HTERT RPE-1 (cell line): ENCODE results near the gene SPATA9.
"Not testable (repeated sequence)": the region's sequence is repeated elsewhere in the genome, so short reads cannot be mapped to it uniquely, and the experiment has no call there.

Experiments
- in situ Hi-C: fragments of 300-500 bp; cut with MboI; formaldehyde crosslinking; loops from 4 replicates; pipeline ENCODE4 v1.14.3; 2020; ENCODE audit warnings: low sequenced_read_pairs

SPATA9 gene

GRCh38 chr5:95646569-95647431, 36.0 kb downstream of the SPATA9 start, which contains the start of gene RFESD:
Gene RFESD (plus strand): TSS chr5:95646777. CDS start chr5:95652272, 5,495 bp downstream.
- in situ Hi-C loops = no loop called here

GRCh38 chr5:95646226-95646568, 36.6 kb downstream of the SPATA9 start:
- in situ Hi-C loops = not testable (repeated sequence)

- in situ Hi-C loops = no loop called here
These were observed 38.3 kb downstream of the SPATA9 start for GRCh38 chr5:95644351-95645042.

GRCh38 chr5:95643152-95643551, 39.6 kb downstream of the SPATA9 start:
- in situ Hi-C loops = no loop called here

GRCh38 chr5:95641741-95642220, 41.0 kb downstream of the SPATA9 start:
- in situ Hi-C loops = no loop called here

- in situ Hi-C loops = no loop called here
These were observed 44.2 kb downstream of the SPATA9 start for GRCh38 chr5:95638632-95639031.

GRCh38 chr5:95634081-95634480, 48.7 kb downstream of the SPATA9 start:
- in situ Hi-C loops = no loop called here

- in situ Hi-C loops = no loop called here
These were observed 49.1 kb downstream of the SPATA9 start for GRCh38 chr5:95633671-95634070.

- in situ Hi-C loops = not testable (repeated sequence)
These were observed 49.8 kb downstream of the SPATA9 start for GRCh38 chr5:95632942-95633341.

- in situ Hi-C loops = no loop called here
These were observed 50.7 kb downstream of the SPATA9 start for GRCh38 chr5:95631991-95632675.

GRCh38 chr5:95631255-95631958, 51.4 kb downstream of the SPATA9 start:
- in situ Hi-C loops = no loop called here

GRCh38 chr5:95630394-95630917, 52.3 kb downstream of the SPATA9 start:
- in situ Hi-C loops = no loop called here

GRCh38 chr5:95628933-95629332, 53.9 kb downstream of the SPATA9 start:
- in situ Hi-C loops = no loop called here

GRCh38 chr5:95627971-95628810, 54.6 kb downstream of the SPATA9 start:
- in situ Hi-C loops = no loop called here

GRCh38 chr5:95626701-95627100, 56.1 kb downstream of the SPATA9 start:
- in situ Hi-C loops = no loop called here

- in situ Hi-C loops = no loop called here
These were observed 58.4 kb downstream of the SPATA9 start for GRCh38 chr5:95624368-95624767.

GRCh38 chr5:95623706-95624105, 59.1 kb downstream of the SPATA9 start:
- in situ Hi-C loops = no loop called here

- in situ Hi-C loops = no loop called here
These were observed 60.8 kb downstream of the SPATA9 start for GRCh38 chr5:95621839-95622629.
